NCI-H69 (cell line): Measurements from ENCODE around the gene GON4L.
"Not testable (repeated sequence)": the region's sequence is repeated elsewhere in the genome, so short reads cannot be mapped to it uniquely, and the experiment has no call there.

Experiments
- DNase-seq: peaks from one replicate; lab custom pipeline; 2025; lab: John Stamatoyannopoulos, UW

Gene GON4L

DNA sequence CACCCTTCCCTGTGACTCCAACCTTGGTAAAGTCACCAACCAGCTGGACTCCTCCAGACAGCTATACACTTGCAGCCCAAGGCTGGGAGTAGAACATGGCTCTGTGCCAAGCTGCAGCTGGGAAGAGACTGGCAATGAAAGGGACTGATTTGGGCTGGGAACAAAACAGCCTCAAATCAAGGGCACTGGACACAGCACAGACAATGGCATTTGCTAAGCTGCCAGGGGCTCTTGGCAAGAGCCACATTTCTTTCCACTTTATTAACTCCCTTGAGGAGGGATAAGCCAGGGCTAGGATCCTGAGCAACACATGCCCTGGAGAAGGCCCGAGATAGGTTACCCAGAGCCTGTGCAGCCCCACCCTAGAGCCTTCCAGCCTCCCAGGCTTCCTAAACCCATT lies 14.4 kb upstream of the GON4L start:
- DNase-seq, result peak; percentile 93

DNA sequence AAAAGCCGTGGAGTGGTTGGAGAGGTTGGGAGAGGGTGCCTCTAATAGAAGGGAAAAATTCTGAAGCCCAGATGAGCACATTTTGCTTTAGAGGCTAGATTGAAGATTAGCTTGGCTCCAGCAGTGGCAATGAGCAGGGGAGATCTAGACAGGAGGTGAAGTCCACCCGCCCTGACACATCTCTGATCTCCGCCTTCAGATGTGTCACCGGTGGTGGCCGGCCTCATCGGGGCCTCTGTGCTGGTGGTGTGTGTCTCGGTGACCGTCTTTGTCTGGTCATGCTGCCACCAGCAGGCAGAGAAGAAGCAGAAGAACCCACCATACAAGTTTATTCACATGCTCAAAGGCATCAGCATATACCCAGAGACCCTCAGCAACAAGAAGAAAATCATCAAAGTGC lies 10.8 kb upstream of the GON4L start:
- DNase-seq, result no peak

DNA sequence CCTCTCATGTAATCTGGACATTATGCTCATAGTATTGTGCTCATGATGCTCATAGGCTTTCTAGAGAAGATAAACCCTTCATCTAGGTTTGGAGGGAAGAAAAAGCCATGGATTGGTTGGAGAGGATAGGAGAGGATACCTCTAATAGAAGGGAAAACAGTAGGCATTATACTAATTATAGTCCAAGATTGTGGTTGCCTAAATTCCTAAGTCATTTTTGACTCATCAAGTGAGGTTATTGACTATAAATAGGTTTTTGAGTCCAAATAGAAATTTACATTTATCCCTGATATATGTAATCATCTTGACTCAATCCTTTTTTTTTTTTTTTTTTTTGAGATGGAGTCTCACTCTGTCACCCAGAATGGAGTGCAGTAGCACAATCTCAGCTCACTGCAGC lies 7.4 kb upstream of the GON4L start:
- DNase-seq, result no peak

DNA sequence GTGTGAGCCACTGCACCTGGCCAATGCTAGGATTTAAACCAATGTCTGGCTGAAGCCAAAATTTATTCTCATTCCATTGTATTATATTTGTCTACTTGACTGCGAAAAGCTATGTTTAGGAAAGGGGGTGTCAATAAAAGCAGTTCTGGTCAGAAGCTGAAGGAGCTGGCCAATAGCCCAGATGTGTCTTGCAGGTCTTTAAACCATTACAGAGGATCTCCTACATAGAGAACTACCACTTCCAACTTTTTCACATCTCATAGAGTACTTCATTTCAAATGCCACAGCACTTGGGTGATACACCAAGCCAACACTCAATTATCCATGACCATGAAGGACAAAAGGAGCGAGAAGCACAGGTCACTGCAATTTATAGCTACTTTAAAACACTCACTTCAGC lies 4.9 kb upstream of the GON4L start:
- DNase-seq, result no peak

GRCh38 chr1:155860970-155861510 lies 4.0 kb upstream of the GON4L start:
- DNase-seq, result peak; percentile 55

DNA sequence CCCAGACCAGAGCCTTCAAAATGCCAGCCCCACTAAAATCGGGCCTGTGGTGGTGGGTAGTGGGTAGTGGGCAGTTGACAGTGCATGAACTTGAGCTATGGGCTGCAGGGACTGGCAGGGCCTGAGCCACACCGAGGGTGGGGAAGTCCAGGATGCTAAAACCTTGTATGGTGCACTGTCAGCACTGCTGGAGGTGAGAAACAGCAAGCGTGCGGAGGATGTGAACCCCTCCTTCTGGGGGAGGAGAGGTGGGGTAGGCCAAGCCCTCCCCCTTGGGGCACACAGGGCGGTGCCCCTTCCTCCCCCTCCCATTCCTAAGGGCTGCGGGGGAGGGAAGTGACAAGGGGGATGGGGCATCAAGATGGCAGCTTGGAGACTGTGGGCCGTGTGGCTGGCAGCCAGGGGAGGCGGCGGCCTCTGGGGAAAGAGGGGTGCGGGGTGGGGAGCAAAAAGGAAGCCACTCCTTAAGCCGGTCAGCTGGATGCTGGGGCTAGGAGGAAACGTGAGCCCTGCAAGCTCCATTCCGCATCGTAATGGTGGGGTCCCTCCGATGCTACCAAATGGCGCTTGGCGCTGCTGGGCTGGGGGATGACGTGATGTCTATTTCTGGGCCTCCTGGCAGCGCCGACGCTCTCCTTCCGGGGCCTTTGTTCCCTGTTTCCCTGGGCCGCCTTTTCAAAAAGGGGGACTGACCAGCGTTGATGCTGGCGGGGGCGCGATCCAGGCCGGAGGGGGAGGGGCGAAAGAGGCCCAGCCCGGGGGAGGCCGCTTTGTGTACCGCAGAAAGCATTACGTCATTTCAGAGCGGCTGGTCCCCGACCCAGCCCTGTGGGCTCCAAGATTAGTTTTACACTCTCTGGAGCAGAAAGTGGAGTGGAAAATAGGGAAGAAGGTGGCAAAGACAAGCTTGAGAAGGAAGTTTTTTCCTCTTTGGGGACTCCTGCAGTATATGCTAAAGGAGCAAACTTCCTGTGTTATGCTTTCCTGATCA lies 3.2 kb upstream of the GON4L start:
- peak; percentile 96 for DNase-seq

- peak; percentile 100 for DNase-seq
Observed at GRCh38 chr1:155859234-155859829, 2.3 kb upstream of the GON4L start, which contains the start of gene SYT11. Gene SYT11, plus strand, starts transcription at chr1:155859567. Its CDS starts 195 bp downstream, at chr1:155859762.

GRCh38 chr1:155858800-155859233 lies 1.8 kb upstream of the GON4L start:
- DNase-seq, result no peak

DNA sequence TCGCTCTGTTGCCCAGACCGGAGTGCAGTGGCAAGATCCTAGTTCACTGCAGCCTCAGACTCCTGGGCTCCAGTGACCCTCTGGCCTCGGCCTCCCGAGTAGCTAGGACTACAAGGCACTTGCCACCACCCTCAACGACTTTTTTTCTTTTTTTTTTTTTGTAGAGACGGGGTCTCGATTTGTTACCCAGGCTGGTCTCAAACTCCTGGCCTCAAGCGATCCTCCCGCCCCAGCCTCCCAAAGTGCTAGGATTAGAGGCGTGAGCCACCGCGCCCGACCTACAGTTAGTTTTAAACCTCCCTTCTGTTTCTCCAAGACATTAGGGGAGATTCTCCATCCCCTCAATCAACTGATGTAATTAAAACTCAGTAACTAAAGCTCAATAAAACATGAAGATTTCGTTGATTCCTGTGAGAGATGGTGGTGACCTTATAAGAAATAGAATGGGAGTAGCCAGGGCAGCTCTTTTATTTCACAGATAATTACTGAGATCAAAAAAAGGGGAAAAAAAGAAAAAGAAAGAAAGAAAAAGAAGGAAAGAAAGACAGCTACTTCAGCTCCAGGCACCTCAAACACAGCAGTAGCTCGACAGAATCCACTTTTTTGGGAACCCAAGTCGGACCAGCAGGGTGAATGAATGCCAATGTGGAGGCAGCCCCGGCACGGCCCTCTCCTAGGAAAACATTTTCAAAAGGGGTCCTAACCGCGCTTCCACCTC lies 598 bp downstream of the GON4L start:
- no peak for DNase-seq

DNA sequence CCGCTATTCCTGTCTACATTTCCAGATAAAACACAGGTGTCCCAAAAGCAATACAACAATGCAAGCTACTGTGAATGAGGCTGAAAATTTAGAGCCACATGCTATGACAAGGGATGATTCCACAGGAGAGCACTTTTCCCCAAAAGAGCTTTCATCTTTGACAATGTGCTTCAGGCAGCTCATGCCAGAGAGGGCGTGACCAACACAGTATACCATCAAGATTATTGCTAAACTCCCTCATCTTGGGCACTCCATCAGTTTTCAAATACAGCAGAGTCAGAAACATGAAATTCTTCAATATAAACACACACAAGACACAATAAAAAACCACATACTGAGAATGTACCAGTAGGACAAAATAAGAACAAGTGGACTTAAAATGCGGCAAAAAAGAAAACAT lies 6.7 kb downstream of the GON4L start:
- DNase-seq, result no peak

DNA sequence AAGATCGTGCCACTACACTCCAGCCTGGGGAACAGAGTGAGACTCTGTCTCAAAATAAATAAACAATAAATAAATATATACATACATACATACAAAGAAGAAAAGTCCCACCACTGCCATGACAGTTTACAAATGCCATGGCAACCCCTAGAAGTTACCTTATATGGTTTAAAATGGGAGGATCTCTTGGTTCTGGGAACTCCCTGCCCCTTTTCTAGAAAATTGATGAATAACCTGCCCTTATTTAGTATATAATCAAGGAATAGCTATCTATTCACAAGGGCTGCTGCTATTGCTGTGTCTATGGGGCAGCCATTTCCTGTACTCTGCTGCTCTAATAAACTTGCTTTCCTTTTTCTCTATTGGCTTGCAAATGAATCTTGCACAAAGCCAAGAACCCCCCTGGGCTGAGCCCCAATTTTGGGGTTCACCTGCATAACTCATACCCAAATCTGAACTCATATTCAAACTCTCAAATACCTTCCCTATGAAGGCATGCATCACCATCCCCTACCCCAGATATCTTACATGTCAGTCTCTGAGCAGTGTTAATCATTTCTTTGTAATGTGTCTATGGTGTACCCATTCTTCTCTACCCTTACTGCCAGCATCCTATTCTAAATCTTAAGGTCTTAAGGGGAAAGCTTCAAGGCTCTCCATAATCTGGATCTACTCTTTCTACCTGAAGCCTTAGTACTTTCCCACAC lies 9.0 kb downstream of the GON4L start:
- no peak for DNase-seq

- no peak for DNase-seq
Observed at GRCh38 chr1:155844860-155845421, 12.1 kb downstream of the GON4L start.

- DNase-seq, result no peak
Observed at GRCh38 chr1:155840386-155840785, 16.6 kb downstream of the GON4L start.

- no peak for DNase-seq
Observed at GRCh38 chr1:155835548-155835947, 21.5 kb downstream of the GON4L start.

DNA sequence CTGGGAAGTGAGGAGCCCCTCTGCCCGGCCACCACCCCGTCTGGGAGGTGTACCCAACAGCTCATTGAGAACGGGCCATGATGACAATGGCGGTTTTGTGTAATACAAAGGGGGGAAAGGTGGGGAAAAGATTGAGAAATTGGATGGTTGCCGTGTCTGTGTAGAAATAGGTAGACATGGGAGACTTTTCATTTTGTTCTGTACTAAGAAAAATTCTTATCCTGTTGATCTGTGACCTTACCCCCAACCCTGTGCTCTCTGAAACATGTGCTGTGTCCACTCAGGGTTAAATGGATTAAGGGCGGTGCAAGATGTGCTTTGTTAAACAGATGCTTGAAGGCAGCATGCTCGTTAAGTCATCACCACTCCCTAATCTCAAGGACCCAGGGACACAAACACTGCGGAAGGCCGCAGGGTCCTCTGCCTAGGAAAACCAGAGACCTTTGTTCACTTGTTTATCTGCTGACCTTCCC lies 22.1 kb downstream of the GON4L start:
- not testable (repeated sequence) for DNase-seq

DNA sequence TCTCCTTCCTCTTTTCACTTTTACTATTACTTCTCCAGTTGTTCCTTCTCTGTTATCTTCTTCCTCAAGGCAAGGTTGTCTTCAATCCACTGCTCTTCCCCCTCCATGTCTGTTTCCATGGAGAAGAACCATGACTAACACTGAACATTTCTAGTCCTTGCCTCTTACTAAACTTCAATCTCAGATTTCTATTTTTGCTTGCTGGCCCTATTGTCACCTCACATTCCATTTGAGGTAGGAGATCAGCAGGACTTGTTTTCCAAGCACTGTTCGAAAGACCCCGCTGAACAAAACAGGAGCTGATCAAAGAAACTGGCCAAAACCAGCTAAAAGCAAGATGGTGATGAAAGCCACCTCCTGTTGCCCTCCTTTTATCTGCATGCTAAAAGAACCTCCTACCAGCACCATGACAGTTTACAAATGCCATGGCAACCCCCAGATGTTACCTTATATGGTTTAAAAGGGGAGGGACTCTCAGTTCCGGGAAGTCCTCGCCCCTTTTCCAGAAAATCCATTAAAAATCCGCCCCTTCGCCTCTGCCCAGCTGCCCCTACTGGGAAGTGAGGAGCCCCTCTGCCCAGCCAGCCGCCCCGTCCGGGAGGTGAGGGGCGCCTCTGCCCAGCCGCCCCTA lies 22.6 kb downstream of the GON4L start:
- DNase-seq, result no peak

- DNase-seq, result no peak
Observed at GRCh38 chr1:155833665-155834295, 23.2 kb downstream of the GON4L start.

GRCh38 chr1:155831279-155831976 lies 25.6 kb downstream of the GON4L start:
- no peak for DNase-seq

DNA sequence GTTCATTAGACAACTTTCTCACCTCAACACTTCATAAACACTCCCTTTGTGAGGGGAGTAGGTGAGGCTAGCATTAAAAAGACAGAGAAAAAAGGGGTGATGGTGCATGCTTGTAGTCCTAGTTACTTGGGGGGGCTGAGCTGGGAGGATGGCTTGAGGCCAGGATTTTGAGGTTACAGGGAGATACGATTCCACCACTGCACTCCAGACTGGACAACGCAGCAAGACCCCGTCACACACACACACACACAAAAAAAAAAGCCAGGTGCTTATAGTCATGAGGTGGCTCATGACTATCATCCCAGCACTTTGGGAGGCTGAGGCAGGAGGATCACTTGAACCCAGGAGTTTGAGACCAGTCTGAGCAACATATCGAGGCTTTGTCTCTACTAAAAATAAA lies 29.6 kb downstream of the GON4L start:
- DNase-seq, result no peak

GRCh38 chr1:155816351-155816750 lies 40.7 kb downstream of the GON4L start:
- no peak for DNase-seq
